Measurements from ENCODE around the gene PSMF1.

The PSMF1 gene

GRCh38 chr20:1150218-1150617 lies 31.8 kb downstream of the PSMF1 start:
- Histone ChIP-seq H3K4me3 (ENCODE audit: low read depth, low read length) (no peak overlapping the region), H3K4me1 (ENCODE audit: control insufficient read depth, insufficient read depth, low read length) (no peaks in the 10 kb centered on the region), H3K9me3 (ENCODE audit: control insufficient read depth, insufficient read depth, low read length) (no peaks in the 10 kb centered on the region), H3K9ac (ENCODE audit: low read depth, low read length) (no peak overlapping the region), H3K36me3 (ENCODE audit: control insufficient read depth, insufficient read depth, low read length) (peaks cover 7% of the 10 kb centered on the region), H3K27me3 (ENCODE audit: control insufficient read depth, insufficient read depth, low read length) (no peaks in the 10 kb centered on the region)

- Histone ChIP-seq H3K4me1 (ENCODE audit: control insufficient read depth, insufficient read depth, low read length) (no peaks in the 10 kb centered on the region), H3K9me3 (ENCODE audit: control insufficient read depth, insufficient read depth, low read length) (no peaks in the 10 kb centered on the region), H3K36me3 (ENCODE audit: control insufficient read depth, insufficient read depth, low read length) (peaks cover 5% of the 10 kb centered on the region), H3K4me3 (ENCODE audit: low read depth, low read length) (no peak overlapping the region), H3K27me3 (ENCODE audit: control insufficient read depth, insufficient read depth, low read length) (no peaks in the 10 kb centered on the region), H3K9ac (ENCODE audit: low read depth, low read length) (no peak overlapping the region)
Measured at GRCh38 chr20:1150968-1151367, 32.6 kb downstream of the PSMF1 start.

DNA sequence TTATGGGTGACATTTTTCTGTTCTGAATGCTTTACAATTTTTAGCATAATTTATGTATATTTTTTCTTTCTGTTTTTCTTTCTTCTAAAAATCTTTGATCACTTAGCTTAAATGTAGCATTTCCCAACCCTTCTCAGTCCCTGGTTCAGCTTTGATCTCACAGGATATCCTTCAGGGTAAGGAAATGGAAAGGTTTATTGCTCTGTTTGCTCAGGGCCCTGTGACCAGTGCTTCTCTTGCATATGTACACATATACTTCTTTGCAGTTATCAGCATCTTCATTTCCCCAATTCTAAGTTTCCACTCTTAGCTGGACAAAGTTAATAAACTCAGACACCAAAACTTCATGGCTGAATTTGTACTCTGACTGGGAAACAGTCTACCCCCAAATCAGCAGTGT lies 35.8 kb downstream of the PSMF1 start:
- H3K36me3 ChIP-seq (ENCODE audit: control insufficient read depth, insufficient read depth, low read length): no peaks in the 10 kb centered on the region
- H3K9me3 ChIP-seq (ENCODE audit: control insufficient read depth, insufficient read depth, low read length): no peaks in the 10 kb centered on the region
- H3K4me3 ChIP-seq (ENCODE audit: low read depth, low read length): no peak overlapping the region
- no peaks in the 10 kb centered on the region for H3K4me1 ChIP-seq (ENCODE audit: control insufficient read depth, insufficient read depth, low read length)
- H3K9ac ChIP-seq (ENCODE audit: low read depth, low read length): no peak overlapping the region
- H3K27me3 ChIP-seq (ENCODE audit: control insufficient read depth, insufficient read depth, low read length): no peaks in the 10 kb centered on the region

DNA sequence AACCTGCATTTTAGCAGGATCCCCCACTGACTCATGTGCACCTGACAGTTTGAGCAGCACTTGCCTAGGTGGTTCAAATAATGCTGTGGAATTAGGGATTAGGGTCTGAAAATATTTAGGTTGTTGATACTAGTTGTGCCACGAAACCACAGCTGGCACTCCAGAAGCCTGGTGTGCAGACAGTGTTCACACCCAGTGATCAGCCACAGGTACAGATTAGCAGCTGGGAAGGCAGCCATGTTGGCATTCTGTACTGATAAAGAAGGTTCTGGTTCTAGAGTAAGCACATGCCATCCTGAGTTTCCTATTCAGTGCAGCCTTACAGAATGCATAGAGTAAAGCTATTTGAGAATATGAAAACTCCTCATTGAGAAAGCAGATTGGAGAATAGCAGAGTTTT lies 36.3 kb downstream of the PSMF1 start:
- Histone ChIP-seq H3K9me3 (ENCODE audit: control insufficient read depth, insufficient read depth, low read length) (no peaks in the 10 kb centered on the region), H3K4me1 (ENCODE audit: control insufficient read depth, insufficient read depth, low read length) (no peaks in the 10 kb centered on the region), H3K9ac (ENCODE audit: low read depth, low read length) (no peak overlapping the region), H3K27me3 (ENCODE audit: control insufficient read depth, insufficient read depth, low read length) (no peaks in the 10 kb centered on the region), H3K4me3 (ENCODE audit: low read depth, low read length) (no peak overlapping the region), H3K36me3 (ENCODE audit: control insufficient read depth, insufficient read depth, low read length) (no peaks in the 10 kb centered on the region)

GRCh38 chr20:1155342-1155741 lies 36.9 kb downstream of the PSMF1 start:
- Histone ChIP-seq H3K4me3 (ENCODE audit: low read depth, low read length) (no peak overlapping the region), H3K9ac (ENCODE audit: low read depth, low read length) (no peak overlapping the region), H3K27me3 (ENCODE audit: control insufficient read depth, insufficient read depth, low read length) (no peaks in the 10 kb centered on the region), H3K9me3 (ENCODE audit: control insufficient read depth, insufficient read depth, low read length) (no peaks in the 10 kb centered on the region), H3K4me1 (ENCODE audit: control insufficient read depth, insufficient read depth, low read length) (no peaks in the 10 kb centered on the region), H3K36me3 (ENCODE audit: control insufficient read depth, insufficient read depth, low read length) (peaks cover under 1% of the 10 kb centered on the region)

- no peaks in the 10 kb centered on the region for H3K27me3 ChIP-seq (ENCODE audit: control insufficient read depth, insufficient read depth, low read length)
- H3K36me3 ChIP-seq (ENCODE audit: control insufficient read depth, insufficient read depth, low read length): peaks cover 35% of the 10 kb centered on the region
- no peaks in the 10 kb centered on the region for H3K9me3 ChIP-seq (ENCODE audit: control insufficient read depth, insufficient read depth, low read length)
- H3K4me1 ChIP-seq (ENCODE audit: control insufficient read depth, insufficient read depth, low read length): no peaks in the 10 kb centered on the region
- H3K9ac ChIP-seq (ENCODE audit: low read depth, low read length): no peak overlapping the region
- H3K4me3 ChIP-seq (ENCODE audit: low read depth, low read length): no peak overlapping the region
Measured at GRCh38 chr20:1160496-1160895, 42.1 kb downstream of the PSMF1 start.

DNA sequence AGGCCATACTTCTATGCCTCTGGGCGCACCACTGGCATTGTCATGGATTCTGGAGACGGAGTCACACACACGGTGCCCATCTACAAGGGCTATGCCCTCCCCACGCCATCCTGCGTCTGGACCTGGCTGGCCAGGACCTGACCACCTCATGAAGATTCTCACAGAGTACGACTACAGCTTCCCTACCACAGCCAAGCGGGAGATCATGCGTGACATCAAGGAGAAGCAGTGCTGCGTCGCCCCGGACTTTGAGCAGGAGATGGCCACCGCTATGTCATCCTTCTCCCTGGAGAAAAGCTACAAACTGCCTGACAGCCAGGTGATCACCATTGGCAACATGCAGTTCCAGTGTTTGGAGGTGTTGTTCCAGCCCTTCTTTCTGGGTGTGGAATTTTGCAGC lies 42.6 kb downstream of the PSMF1 start:
- Histone ChIP-seq H3K4me1 (ENCODE audit: control insufficient read depth, insufficient read depth, low read length) (no peaks in the 10 kb centered on the region), H3K9ac (ENCODE audit: low read depth, low read length) (no peak overlapping the region), H3K4me3 (ENCODE audit: low read depth, low read length) (no peak overlapping the region), H3K9me3 (ENCODE audit: control insufficient read depth, insufficient read depth, low read length) (no peaks in the 10 kb centered on the region), H3K27me3 (ENCODE audit: control insufficient read depth, insufficient read depth, low read length) (no peaks in the 10 kb centered on the region), H3K36me3 (ENCODE audit: control insufficient read depth, insufficient read depth, low read length) (peaks cover 40% of the 10 kb centered on the region)

DNA sequence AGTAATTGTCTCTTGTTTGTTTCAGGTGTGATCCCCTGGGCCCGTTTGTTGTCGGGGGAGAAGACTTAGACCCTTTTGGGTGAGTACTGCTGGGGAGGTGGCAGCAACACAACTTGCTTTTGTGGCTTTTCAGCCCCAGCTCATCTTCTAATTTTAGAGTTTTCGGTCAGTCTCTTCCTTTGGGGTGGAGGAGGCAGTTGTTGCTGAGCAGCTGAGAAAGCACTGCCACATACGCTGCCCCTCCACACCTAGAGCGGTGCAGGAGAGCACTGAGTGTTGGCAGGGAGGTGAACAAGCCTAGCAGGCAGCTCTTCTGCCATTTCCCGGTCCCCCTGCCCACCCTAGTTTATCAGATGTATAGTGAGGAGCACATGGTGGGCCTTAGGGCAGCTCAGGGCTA lies 44.7 kb downstream of the PSMF1 start:
- Histone ChIP-seq H3K27me3 (ENCODE audit: control insufficient read depth, insufficient read depth, low read length) (no peaks in the 10 kb centered on the region), H3K9me3 (ENCODE audit: control insufficient read depth, insufficient read depth, low read length) (no peaks in the 10 kb centered on the region), H3K36me3 (ENCODE audit: control insufficient read depth, insufficient read depth, low read length) (peaks cover 43% of the 10 kb centered on the region), H3K4me1 (ENCODE audit: control insufficient read depth, insufficient read depth, low read length) (no peaks in the 10 kb centered on the region), H3K4me3 (ENCODE audit: low read depth, low read length) (no peak overlapping the region), H3K9ac (ENCODE audit: low read depth, low read length) (no peak overlapping the region)

DNA sequence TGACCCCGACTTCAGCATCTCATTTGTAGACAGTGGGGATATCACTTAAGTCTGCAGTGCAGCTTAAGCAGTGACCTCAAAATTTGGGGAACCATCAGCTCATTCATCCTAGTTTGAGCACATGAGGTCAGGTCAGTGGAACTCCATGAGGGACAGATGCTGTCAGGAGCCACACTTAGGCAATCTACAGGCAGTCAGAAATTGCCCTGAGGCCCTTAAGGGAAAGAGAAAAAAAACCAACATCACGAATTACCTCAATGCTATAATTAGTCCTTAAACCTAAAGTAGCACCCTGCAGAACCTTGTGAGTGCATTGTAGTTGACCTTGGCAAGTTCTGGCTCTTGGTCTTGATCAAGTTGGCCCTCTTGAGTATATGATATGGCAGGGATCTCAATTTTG lies 45.3 kb downstream of the PSMF1 start:
- no peaks in the 10 kb centered on the region for H3K4me1 ChIP-seq (ENCODE audit: control insufficient read depth, insufficient read depth, low read length)
- H3K36me3 ChIP-seq (ENCODE audit: control insufficient read depth, insufficient read depth, low read length): peaks cover 43% of the 10 kb centered on the region
- no peaks in the 10 kb centered on the region for H3K9me3 ChIP-seq (ENCODE audit: control insufficient read depth, insufficient read depth, low read length)
- H3K4me3 ChIP-seq (ENCODE audit: low read depth, low read length): no peak overlapping the region
- no peak overlapping the region for H3K9ac ChIP-seq (ENCODE audit: low read depth, low read length)
- no peaks in the 10 kb centered on the region for H3K27me3 ChIP-seq (ENCODE audit: control insufficient read depth, insufficient read depth, low read length)

GRCh38 chr20:1164871-1165270 lies 46.5 kb downstream of the PSMF1 start:
- Histone ChIP-seq H3K27me3 (ENCODE audit: control insufficient read depth, insufficient read depth, low read length) (no peaks in the 10 kb centered on the region), H3K9ac (ENCODE audit: low read depth, low read length) (no peak overlapping the region), H3K4me3 (ENCODE audit: low read depth, low read length) (no peak overlapping the region), H3K4me1 (ENCODE audit: control insufficient read depth, insufficient read depth, low read length) (no peaks in the 10 kb centered on the region), H3K36me3 (ENCODE audit: control insufficient read depth, insufficient read depth, low read length) (peaks cover 51% of the 10 kb centered on the region), H3K9me3 (ENCODE audit: control insufficient read depth, insufficient read depth, low read length) (no peaks in the 10 kb centered on the region)

DNA sequence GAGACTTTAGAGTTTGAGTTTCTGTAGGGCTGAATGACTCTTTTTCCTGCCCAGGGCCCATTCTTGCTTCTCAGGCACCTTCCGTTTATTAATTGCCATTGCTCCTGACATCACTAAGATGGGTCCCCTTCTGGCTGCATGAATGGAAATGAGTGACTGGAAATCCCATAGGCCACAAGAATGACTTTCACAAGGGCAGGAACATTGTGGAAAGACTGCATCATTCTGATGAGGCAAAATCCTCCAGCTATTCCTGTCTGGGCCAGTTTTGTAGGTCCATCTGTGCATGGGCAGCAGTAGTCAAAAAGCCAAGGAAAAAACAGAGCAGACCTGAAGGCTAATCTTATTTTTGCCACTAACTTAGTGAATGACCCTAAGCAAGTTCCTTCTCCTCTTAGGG lies 47.1 kb downstream of the PSMF1 start:
- Histone ChIP-seq H3K27me3 (ENCODE audit: control insufficient read depth, insufficient read depth, low read length) (no peaks in the 10 kb centered on the region), H3K4me3 (ENCODE audit: low read depth, low read length) (no peak overlapping the region), H3K36me3 (ENCODE audit: control insufficient read depth, insufficient read depth, low read length) (peaks cover 49% of the 10 kb centered on the region), H3K9ac (ENCODE audit: low read depth, low read length) (no peak overlapping the region), H3K4me1 (ENCODE audit: control insufficient read depth, insufficient read depth, low read length) (no peaks in the 10 kb centered on the region), H3K9me3 (ENCODE audit: control insufficient read depth, insufficient read depth, low read length) (no peaks in the 10 kb centered on the region)

DNA sequence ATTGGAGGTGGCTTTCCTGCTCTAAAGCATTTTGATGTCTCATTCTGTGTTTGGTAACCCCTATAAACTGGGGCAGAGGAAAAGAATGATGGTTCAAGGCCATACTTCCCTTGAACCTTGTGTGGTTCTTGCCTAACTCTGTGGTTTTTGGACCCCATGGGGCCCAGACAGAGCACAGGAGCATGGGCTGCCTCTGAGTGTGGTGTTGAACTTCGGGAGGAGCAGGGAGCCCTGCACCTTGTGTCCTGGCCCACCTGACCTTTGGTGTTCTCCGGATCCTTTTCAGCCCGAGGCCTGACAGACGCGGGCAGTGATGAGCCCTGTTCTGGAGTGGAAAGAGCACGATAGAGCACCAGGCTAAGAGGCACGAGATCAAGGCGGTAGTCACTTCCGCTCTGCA lies 47.5 kb downstream of the PSMF1 start:
- Histone ChIP-seq H3K9me3 (ENCODE audit: control insufficient read depth, insufficient read depth, low read length) (no peaks in the 10 kb centered on the region), H3K36me3 (ENCODE audit: control insufficient read depth, insufficient read depth, low read length) (peaks cover 45% of the 10 kb centered on the region), H3K27me3 (ENCODE audit: control insufficient read depth, insufficient read depth, low read length) (no peaks in the 10 kb centered on the region), H3K4me3 (ENCODE audit: low read depth, low read length) (no peak overlapping the region), H3K4me1 (ENCODE audit: control insufficient read depth, insufficient read depth, low read length) (no peaks in the 10 kb centered on the region), H3K9ac (ENCODE audit: low read depth, low read length) (no peak overlapping the region)
